ENCODE data around the gene LIN28A.
"Not testable (repeated sequence)": the region's sequence is repeated elsewhere in the genome, so short reads cannot be mapped to it uniquely, and the experiment has no call there.

DNA sequence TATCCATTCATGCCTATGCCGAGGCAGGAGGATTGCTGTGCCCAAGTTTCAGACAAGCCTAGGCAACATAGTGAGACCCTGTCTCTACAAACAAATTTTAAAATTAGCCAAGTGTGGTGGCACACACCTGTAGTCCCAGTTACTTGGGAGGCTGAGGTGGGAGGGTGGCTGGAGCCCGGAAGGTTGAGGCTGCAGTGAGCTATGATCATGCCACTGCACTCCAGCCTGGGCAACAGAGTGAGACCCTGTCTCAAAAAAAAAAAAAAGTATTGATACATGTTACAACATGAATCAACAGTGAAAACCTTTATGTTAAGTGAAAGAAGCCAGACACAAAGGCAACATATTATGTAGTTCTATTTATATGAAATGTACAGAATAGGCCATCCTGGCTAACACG lies 25.6 kb upstream of the LIN28A start:
- TF ChIP-seq, protein P1, sequence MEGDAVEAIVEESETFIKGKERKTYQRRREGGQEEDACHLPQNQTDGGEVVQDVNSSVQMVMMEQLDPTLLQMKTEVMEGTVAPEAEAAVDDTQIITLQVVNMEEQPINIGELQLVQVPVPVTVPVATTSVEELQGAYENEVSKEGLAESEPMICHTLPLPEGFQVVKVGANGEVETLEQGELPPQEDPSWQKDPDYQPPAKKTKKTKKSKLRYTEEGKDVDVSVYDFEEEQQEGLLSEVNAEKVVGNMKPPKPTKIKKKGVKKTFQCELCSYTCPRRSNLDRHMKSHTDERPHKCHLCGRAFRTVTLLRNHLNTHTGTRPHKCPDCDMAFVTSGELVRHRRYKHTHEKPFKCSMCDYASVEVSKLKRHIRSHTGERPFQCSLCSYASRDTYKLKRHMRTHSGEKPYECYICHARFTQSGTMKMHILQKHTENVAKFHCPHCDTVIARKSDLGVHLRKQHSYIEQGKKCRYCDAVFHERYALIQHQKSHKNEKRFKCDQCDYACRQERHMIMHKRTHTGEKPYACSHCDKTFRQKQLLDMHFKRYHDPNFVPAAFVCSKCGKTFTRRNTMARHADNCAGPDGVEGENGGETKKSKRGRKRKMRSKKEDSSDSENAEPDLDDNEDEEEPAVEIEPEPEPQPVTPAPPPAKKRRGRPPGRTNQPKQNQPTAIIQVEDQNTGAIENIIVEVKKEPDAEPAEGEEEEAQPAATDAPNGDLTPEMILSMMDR (IDR thresholded peaks at IDR 0.05), result not testable (repeated sequence)
- TF ChIP-seq EZH2 (IDR thresholded peaks at IDR 0.05; ENCODE audit: borderline replicate concordance, insufficient read depth, low read depth, low read length, poor library complexity, severe bottlenecking), result not testable (repeated sequence)

Data from B cell (primary cell).